Ishikawa (cell line): ENCODE measurements around the gene MED12L.

ENCODE experiments used
- CEBPB ChIP-seq: IDR thresholded peaks from 2 replicates; pipeline ENCODE4 v1.6.1; 2012
- CREB1 ChIP-seq: IDR thresholded peaks from 2 replicates; pipeline ENCODE4 v1.6.1; 2012; ENCODE audit warnings: low read depth
- EGR1 ChIP-seq: IDR thresholded peaks from 2 replicates; pipeline ENCODE4 v1.6.1; 2012
- EP300 ChIP-seq: IDR thresholded peaks from 2 replicates; pipeline ENCODE4 v1.6.1; 2012; ENCODE audit warnings: borderline replicate concordance
- FOXM1 ChIP-seq: IDR thresholded peaks from 2 replicates; pipeline ENCODE4 v1.6.1; 2012; ENCODE audit warnings: low read depth, borderline replicate concordance
- NFIC ChIP-seq: IDR thresholded peaks from 2 replicates; pipeline ENCODE4 v1.6.1; 2012
- RAD21 ChIP-seq: IDR thresholded peaks from 2 replicates; pipeline ENCODE4 v1.6.1; 2012; ENCODE audit warnings: low read depth
- TAF1 ChIP-seq: IDR thresholded peaks from 2 replicates; pipeline ENCODE4 v1.6.1; 2012; ENCODE audit warnings: low read depth, mild to moderate bottlenecking
- TCF12 ChIP-seq: IDR thresholded peaks from 2 replicates; pipeline ENCODE4 v1.6.1; 2012; ENCODE audit warnings: low read depth
- TEAD4 ChIP-seq: IDR thresholded peaks from 2 replicates; pipeline ENCODE4 v1.6.1; 2012
- YY1 ChIP-seq: IDR thresholded peaks from 2 replicates; pipeline ENCODE4 v1.6.1; 2012; ENCODE audit warnings: low read depth
- ZBTB7A ChIP-seq: IDR thresholded peaks from 2 replicates; pipeline ENCODE4 v1.6.1; 2012; ENCODE audit warnings: low read depth
- TF ChIP-seq, protein P1 (sequence below): IDR thresholded peaks from 2 replicates; pipeline ENCODE4 v1.6.1; 2012
- TF ChIP-seq, protein P2 (sequence below): IDR thresholded peaks from 2 replicates; pipeline ENCODE4 v1.6.1; 2012
- TF ChIP-seq, protein P3 (sequence below): IDR thresholded peaks from 2 replicates; pipeline ENCODE4 v1.6.1; 2012; ENCODE audit warnings: low read depth, mild to moderate bottlenecking

MED12L gene

GRCh38 chr3:151347432-151347831 is 262.0 kb downstream of the MED12L start:
- TF ChIP-seq RAD21 (no peak), FOXM1 (no peak), CREB1 (no peak), EGR1 (no peak), TAF1 (no peak), TCF12 (no peak), CEBPB (no peak), YY1 (no peak), EP300 (no peak)
- TF ChIP-seq, protein P1, sequence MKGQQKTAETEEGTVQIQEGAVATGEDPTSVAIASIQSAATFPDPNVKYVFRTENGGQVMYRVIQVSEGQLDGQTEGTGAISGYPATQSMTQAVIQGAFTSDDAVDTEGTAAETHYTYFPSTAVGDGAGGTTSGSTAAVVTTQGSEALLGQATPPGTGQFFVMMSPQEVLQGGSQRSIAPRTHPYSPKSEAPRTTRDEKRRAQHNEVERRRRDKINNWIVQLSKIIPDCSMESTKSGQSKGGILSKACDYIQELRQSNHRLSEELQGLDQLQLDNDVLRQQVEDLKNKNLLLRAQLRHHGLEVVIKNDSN, result no peak
- TF ChIP-seq, protein P2, sequence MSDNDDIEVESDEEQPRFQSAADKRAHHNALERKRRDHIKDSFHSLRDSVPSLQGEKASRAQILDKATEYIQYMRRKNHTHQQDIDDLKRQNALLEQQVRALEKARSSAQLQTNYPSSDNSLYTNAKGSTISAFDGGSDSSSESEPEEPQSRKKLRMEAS, result no peak

DNA sequence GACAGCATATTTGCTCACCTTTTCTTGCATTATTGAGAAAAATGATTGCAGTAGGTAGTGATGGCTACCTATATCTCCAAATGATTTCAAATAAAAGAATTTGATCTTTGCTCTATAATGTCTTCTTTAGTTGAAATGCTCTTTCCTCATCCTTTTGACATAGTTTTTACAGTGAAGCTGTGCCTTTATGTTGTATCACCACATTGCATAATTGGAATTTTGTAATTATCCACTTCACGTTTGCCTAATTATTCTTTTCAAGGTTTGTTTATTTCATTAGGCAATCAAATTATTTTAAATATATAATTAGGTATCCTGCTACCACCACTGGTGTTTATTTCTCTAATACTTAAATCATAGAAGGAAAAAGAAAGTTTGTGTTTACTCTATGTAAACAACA is 265.2 kb downstream of the MED12L start:
- TF ChIP-seq ZBTB7A (no peak), TCF12 (no peak), TEAD4 (no peak), FOXM1 (no peak), CREB1 (no peak), EGR1 (no peak), EP300 (no peak), RAD21 (no peak), YY1 (no peak)

- TF ChIP-seq, protein P2, result no peak
- TF ChIP-seq TCF12 (no peak), CEBPB (no peak), NFIC (no peak), FOXM1 (no peak), EGR1 (no peak), RAD21 (no peak), YY1 (no peak), TEAD4 (no peak), CREB1 (no peak), ZBTB7A (no peak), TAF1 (no peak), EP300 (no peak)
- TF ChIP-seq, protein P1, result no peak
- TF ChIP-seq, protein P3, sequence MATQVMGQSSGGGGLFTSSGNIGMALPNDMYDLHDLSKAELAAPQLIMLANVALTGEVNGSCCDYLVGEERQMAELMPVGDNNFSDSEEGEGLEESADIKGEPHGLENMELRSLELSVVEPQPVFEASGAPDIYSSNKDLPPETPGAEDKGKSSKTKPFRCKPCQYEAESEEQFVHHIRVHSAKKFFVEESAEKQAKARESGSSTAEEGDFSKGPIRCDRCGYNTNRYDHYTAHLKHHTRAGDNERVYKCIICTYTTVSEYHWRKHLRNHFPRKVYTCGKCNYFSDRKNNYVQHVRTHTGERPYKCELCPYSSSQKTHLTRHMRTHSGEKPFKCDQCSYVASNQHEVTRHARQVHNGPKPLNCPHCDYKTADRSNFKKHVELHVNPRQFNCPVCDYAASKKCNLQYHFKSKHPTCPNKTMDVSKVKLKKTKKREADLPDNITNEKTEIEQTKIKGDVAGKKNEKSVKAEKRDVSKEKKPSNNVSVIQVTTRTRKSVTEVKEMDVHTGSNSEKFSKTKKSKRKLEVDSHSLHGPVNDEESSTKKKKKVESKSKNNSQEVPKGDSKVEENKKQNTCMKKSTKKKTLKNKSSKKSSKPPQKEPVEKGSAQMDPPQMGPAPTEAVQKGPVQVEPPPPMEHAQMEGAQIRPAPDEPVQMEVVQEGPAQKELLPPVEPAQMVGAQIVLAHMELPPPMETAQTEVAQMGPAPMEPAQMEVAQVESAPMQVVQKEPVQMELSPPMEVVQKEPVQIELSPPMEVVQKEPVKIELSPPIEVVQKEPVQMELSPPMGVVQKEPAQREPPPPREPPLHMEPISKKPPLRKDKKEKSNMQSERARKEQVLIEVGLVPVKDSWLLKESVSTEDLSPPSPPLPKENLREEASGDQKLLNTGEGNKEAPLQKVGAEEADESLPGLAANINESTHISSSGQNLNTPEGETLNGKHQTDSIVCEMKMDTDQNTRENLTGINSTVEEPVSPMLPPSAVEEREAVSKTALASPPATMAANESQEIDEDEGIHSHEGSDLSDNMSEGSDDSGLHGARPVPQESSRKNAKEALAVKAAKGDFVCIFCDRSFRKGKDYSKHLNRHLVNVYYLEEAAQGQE, result no peak
Measured at GRCh38 chr3:151351219-151351618, 265.8 kb downstream of the MED12L start.

DNA sequence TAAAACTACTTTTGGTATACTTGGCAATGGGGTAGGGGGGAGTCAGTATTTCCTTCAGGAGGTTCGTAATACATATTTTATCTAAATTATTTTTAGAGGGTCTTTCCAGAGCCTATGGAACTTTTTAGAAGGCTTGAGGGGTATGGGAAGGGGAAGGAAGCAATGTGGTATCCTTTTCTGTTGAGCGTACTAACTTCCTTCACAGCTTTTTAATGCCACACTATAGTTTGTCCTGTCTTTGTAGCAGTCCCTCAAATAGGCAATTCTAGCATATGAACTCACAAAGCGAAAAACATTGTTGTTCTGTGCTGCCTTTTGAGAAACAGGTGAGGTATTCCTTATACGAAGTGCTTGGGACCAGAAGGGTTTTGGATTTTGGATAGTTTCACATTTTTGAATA is 266.2 kb downstream of the MED12L start:
- no peak for TF ChIP-seq RAD21
- TF ChIP-seq, protein P1, result no peak

DNA sequence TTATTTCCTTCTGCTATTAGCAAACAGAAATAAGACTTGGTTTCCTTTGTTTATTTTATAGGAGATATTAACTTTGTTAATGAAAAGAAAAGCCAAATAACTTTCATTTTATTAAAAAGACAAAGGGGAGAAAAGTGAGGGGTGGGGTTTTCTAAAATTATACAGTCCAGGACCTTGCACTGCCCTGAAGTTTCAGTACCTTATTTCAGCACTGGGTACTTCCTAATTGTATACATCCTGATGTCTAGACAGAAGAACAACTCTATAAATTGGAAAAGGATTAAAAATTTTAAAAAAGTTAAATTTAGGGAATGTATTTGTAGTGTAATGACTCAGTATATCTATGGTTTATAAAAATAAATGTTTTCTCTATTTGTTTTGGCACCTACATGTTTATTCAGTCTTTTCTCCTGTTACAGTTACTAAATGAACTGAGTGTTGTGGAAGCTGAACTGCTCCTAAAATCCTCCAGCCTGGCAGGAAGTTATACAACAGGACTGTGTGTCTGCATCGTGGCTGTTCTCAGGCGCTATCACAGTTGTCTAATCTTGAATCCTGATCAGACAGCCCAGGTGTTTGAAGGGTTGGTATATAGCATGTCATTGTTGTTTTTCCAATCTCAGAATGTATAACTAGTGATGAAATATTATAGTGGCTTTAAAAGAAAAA is 271.5 kb downstream of the MED12L start:
- TF ChIP-seq RAD21, result no peak
- TF ChIP-seq, protein P2, result no peak
- no peak for TF ChIP-seq YY1
- TF ChIP-seq EGR1, result no peak

GRCh38 chr3:151357463-151357850 is 272.0 kb downstream of the MED12L start:
- no peak for TF ChIP-seq TEAD4
- no peak for TF ChIP-seq CREB1
- no peak for TF ChIP-seq EGR1
- no peak for TF ChIP-seq YY1
- TF ChIP-seq NFIC, result no peak
- TF ChIP-seq, protein P1, result no peak
- no peak for TF ChIP-seq TCF12
- TF ChIP-seq EP300, result no peak
- TF ChIP-seq, protein P2, result no peak
- TF ChIP-seq RAD21, result no peak
- TF ChIP-seq ZBTB7A, result no peak
- no peak for TF ChIP-seq FOXM1
- no peak for TF ChIP-seq TAF1
- no peak for TF ChIP-seq CEBPB
- TF ChIP-seq, protein P3, result no peak
